ENCODE data around the gene TTYH2.

Gene TTYH2

DNA sequence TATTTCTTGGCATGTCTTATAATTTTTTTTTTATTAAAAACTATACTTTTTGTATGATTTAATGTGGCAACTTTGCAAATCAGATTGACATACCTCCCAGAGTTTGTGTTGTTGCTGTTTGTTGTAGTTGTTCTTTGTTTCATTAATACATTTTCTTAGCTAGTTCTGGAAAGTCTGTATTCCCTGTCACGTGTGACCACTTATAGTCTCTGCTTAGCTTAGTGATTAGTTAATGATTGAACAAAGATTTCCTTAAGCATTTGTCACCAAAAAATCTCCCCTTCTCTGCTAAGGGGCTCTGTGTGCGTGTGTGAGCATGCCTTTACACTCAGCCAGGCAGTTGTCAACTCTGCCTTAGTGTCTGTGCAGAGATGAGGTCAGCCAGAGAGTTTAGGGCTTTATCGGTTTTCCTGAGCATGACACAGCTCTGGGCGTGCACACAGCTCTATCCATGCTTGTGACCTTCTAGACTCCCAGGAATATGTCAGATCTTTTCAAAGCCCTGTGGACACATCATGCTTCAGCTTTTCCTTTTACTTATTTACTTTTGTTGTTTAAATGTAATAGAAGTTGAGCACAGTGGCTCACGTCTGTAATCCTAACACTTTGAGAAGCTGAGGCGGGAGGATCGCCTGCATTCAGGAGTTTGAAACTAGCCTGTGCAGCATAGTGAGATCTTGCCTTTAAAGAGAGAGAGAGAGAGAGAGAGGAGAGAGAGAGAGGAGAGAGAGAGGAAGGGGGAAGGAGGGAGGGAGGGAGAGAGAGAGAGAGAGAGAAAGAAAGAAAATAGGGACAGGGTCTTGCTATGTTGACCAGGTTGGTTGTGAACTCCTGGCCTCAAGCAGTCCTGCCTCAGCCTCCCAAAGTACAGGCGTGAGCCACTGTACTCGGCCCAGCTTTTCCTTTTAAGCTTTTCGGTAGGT lies 82.5 kb downstream of the TTYH2 start:
- DNase-seq, result no peak

DNA sequence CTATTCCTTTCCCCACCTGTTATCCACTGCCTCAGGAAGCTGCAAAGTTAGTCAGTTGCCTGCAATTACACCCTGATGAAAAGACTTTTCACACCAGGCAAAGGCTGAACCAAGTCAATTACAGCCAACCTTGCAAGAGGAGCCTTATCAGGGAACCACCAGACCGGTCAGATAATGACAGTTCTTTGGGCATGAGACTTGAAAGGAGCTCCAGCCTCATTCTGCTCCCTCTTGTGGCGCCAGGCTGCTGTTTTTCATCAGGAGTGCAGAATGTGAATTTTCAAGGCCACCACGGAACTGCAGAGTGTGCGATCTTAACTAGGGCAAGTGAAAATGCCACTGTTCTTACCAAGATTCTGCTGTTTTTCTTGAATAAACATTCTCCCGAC lies 83.2 kb downstream of the TTYH2 start:
- DNase-seq, result peak in 1 of 5 donors; percentile 57

DNA sequence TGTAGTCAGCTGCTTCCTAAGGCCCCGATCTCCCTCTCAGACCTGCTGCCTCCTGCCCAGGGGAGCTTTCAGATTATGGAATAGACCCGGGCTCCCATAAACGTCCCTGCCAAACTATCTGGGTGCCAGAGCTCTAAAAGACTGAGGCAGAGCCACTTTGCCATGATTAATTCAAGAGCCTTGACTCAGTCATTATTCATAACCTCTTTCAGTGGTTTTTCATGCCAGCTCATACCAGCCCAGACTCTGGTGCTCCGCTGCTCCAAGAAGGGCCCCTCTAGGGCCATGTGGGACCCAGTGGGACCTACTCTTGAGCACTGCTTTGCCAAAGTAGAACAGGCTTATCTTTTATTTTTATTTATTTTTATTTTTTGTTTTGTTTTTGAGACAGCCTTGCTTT lies 84.6 kb downstream of the TTYH2 start:
- peak in 1 of 5 donors; percentile 51 for DNase-seq

DNA sequence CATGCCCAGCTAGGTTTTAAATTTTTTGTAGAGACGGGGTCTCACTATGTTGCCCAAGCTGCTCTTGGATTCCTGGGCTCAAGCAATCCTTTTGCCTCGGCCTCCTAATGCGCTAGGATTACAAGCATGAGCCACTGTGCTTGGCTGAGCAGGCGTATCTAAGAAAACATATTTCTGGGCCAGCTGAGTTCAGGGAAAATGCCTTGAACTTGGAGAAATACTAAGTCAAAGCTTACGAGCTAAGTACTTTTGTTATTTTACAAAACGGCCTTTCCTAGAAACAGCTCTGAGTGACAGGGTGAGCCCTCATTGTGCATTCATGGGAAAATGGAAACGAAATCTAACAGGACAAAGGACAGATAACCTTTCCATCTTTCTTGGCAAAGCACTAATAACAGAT lies 85.4 kb downstream of the TTYH2 start:
- no peak for DNase-seq

DNA sequence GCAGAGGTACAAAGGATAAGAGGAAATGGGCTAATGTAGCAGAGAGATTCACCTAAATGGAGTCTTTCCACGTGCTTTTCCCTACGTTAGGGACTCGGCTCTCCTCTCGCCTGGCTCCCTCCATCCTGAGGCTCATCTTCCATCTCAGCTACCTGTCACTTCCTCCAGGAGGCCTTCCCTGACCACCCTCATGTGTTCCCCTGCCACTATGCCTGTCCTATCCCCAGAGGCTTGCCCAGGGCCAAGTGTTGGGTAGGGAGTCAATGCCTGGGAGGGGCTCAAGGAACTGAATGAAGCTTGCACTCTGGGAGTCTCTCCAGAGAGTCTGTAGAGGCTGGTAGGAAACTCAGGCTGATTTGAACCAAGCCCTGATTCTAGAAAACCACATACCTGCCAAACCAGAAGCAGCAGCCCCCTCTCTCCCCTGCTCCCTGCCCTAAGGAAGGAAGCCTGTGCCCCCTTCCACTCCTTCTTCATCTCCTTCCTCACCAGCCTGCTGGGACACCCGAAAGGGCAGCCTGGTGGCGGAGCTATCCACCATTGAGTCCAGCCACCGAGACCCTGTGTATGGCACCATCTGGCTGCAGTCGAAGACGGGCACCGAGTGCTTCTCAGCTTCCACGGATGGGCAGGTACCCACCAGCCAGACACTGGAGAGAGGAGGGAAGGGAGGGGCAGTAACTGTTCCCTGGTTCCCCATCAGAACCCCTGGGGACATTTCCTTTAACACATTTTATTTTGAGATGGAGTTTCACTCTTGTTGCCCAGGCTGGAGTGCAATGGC lies 86.0 kb downstream of the TTYH2 start:
- no peak for DNase-seq

DNA sequence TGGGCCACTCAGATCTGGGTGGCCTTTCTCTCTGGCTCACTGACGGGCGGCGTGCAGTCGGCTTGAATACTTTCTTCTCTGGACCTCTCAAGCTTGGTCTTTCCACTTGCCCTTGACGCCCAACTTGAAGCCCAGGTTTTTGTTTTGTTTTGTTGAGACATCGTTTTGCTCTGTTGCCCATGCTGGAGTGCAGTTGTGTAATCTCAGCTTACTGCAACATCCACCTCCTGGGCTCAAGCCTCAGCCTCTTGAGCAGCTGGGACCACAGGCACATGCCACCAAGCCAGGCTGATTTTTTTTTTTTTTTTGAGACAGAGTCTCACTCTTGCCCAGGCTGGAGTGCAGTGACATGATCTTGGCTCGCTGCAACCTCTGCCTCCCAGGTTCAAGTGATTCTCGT lies 89.9 kb downstream of the TTYH2 start:
- no peak for DNase-seq

DNA sequence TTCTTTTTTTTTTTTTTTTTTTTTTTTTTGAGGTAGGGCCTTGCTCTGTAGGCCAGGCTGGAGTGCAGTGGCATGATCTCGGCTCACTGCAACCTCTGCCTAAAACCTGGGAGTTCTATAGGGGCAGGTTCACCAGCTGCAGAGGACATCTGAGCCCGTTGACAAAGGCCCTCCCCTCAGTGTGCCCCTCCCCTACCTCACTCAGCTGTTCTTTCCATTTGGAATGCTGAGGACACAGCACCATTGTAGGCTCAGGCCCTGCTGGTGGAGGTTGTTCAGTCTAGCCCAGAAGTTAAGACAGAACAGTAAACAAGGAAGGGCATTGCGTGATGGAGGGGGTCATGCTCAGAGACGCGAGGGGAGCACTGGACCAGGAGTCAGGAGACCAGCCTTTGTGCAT lies 90.8 kb downstream of the TTYH2 start:
- no peak for DNase-seq

DNA sequence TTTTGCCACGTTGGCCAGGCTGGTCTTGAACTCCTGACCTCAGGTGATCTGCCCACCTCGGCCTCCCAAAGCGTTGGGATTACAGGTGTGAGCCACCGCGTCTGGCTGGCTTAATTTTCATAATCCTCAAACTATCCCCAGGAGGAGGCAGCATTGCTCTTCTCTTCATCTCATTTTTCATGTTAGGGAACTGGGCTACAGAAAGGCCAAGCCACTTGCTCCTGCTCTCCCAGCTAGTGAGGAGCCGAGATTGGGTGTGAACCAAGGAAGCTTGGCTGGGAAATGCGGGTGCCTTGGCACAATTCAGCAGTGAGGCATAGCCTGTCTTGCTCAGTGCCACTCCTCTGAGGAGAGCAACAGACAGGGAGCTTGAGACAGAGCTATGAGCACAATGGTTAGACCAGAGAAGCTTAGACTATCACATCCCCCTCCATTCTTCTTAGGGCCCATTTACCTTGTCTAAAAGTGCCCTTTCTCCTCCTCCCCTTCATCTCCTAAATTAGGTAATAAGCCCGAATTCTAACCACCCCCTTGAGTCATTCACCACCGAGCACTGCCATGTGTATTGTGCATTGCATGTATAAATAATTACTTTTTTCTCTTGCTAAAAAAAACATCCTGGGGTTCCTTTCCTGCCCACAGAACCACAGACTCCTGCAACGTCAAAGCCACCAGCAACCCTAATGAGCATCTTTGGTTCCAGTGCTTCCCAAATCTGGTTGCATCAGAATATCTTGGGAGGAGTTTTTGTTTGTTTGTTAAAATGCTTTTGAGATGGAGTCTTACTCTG lies 92.7 kb downstream of the TTYH2 start:
- no peak for DNase-seq

DNA sequence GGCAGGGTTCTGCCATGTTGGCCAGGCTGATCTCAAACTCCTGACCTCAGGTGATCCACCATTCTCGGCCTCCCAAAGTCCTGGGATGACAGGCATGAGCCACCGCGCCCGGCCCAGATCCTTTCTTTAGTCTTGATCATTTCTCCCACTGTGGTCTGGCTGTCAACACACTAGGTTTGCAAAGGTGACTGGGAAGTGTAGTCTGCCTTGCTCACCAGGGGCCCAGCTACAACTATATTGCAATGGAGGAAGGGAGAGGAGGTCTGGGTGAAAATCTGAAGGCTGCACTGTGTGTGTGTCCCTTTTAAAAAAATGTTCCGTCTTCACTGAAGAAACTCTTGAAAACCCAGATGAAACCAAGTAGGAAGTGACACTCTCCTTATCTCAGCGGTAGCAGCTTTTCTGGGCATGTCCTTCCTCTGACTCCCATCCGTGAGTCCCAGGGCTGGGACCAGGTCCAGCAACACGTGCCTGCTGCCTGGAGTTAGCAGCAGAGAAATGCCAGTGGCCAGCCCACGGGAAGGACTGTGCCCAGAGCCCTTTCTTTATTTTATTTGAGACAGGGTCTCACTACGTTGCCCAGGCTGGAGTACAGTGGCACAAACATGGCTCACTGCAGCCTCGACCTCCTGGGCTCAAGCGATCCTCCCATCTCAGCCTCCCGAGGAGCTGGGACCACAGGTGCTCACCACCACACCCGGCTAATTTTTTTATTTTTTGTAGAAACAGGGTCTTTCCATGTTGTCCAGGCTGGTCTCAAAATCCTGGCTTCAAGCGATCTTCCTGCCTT lies 94.8 kb downstream of the TTYH2 start:
- DNase-seq, result no peak

DNA sequence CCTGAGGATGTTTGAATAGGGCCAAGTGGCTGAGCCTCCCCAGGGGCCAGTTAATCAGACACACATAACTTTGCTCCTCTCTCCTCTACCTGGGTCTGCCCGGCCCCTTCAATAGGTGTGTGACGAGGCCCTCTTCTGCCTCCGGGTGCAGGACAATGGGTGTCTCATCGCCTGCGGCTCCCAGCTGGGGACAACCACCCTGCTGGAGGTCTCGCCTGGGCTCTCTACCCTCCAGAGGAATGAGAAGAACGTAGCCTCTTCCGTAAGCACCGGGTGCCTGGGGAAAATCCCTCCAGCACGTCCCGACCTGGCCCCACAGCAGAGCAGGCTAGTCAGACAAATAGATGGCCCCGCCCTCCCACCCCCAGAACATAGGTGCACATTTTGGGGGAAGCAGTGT lies 96.5 kb downstream of the TTYH2 start:
- DNase-seq, result no peak

All from T-helper 1 cell (primary cell).